HG02642 (cell line): Measurements from ENCODE around the gene RFX8.
"Not testable (repeated sequence)": the region's sequence is repeated elsewhere in the genome, so short reads cannot be mapped to it uniquely, and the experiment has no call there.

Experiments used
- ATAC-seq: cut with Tn5 transposase; IDR thresholded peaks from one replicate; pipeline ENCODE4 v1.9.1; 2021; ENCODE audit warnings: mild to moderate bottlenecking; ENCODE audit not compliant: unreplicated experiment, poor library complexity

The RFX8 gene

GRCh38 chr2:101360232-101360631 is 114.7 kb downstream of the RFX8 start:
- ATAC-seq = no peak

DNA sequence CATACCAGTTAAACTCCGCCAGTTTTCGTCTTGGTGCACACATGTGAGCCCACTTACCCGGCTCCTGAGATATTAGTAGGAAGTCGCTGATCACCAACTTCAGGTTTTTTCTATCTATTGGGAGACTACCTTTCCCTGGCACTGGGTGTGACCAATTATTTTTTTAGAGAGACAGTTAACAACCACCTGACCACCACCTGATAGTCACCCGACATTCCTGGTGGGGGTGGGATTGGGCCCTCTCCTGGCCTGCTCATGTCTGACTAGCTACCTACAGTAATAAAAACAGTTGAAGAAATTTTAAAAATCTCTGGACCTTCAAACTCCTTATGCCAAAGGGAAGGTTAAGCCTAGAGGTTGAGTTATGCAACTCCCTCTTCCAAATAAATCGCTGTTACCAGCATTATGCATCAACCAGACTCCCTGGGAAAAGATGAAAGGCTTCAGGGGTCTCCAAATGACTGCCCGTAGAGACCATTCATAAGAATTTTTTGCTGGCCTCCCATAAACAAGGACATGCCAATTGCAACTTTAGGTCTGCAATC is 115.4 kb downstream of the RFX8 start:
- no peak for ATAC-seq

- ATAC-seq = no peak
Observed at GRCh38 chr2:101357376-101357775, 117.5 kb downstream of the RFX8 start.

GRCh38 chr2:101356521-101356920 is 118.4 kb downstream of the RFX8 start:
- ATAC-seq = no peak

DNA sequence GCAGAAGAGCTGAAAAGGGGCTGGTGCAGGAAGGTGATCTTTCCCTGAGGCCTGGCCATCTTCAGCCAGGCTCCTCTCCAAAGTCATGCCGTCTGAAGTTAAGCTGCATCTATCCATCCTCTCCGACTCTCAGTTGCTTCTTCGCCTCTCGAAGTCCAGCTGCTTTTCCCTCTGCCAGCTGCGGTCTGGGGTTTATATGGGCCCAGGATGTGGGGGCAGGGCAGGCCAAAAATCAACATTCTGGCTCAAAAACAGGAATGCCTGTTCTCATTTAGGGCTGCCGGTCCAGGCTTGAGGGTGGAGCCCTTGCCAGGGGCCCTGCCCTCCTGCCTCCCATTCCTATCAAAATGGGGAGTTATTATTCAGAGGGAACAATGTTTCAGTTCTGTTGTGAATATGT is 118.9 kb downstream of the RFX8 start:
- ATAC-seq = no peak

- no peak for ATAC-seq
Observed at GRCh38 chr2:101355401-101356054, 119.4 kb downstream of the RFX8 start.

DNA sequence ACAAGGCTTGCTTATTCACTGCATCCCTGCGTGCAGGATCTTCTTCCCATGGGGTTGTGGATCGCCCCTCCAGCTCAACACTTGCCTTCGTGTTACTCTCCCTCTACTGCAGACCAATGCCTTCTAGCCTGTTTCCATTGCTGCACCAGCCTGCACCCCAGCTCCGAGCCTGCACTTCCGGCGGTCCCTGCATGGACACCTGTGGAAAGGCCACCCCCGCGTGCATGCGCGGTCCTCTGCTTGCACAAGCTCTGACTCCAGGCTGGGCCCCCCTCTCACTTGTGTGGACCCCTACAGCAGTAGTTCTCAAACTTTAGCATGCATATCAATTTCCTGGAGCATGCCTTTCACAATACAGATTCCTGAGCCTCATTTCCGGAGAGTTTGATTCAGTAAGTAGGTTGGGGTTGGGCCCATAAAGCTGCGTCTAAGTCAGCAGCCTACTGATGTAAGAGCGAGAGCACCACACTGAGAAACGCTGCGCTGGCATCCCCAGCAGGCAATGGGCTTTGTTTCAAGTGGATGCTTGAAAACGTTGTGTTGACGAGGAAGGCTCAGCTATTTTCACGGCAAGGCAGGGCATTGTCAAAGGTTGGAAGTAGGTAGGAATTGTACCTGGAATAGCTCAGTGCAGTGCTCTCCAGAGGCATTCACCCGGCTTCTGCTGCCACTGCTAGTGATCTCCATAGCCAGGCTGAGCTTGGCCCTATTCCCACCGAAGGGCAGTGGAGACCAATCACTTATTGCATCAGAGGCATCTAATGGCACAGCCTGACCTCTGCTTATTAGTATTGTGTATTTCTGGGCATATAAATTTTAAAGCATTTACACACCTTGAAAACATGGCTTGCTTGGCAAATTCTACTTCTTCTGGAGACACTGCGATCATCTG is 120.2 kb downstream of the RFX8 start:
- ATAC-seq = no peak

DNA sequence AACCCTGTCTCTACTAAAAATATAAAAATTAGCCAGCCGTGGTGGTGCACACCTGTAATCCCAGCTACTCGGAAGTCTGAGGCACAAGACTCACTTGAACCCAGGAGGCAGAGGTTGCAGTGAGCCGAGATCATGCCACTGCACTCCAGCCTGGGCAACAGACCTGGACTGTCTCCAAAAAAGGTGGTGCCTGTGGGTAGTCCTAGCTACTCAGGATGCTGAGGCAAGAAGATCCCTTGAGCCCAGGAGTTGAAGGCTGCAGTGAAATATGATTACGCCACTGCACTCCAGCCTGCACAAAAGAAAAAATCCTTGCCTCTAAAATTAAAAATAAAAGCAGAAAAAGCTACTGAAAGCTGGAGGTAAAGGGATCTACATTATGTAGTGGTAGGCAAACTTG is 122.3 kb downstream of the RFX8 start:
- ATAC-seq = not testable (repeated sequence)

- no peak for ATAC-seq
Observed at GRCh38 chr2:101351207-101351606, 123.7 kb downstream of the RFX8 start.

DNA sequence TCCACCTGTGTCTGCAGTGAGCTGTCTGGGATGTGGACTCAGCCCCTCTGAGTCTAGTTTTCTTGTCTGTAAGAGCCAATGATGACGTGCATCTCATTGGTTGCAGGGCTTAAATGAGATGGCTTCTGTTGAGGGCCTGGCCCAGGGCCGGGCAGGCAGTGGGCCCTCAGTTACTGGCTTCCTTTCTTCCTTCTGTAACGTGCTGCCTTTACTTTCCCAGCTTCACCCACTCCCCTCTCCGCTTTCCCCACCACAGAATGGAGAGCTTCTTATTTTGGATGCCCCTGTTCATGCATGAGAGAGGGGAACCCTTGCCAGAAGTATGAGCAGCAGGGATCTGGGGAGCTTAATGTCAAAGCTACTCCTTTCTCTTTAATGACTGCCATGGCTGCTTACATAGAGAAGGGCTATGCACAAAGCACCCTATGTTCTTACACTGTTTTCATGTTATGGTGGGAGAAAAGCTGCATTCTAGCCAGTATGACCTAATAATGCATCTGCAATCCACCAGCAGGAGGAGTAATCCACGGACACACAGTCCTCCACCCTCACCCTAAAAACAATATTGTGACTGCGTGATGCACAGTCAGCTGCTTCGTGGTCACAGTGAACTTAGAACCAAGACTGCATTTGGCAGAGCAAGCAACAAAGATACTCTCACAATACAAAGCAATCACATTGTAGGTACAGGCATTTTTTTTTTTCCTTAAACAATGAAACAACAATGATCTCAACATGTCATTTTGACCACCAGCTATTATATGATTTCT is 124.8 kb downstream of the RFX8 start:
- ATAC-seq = no peak

DNA sequence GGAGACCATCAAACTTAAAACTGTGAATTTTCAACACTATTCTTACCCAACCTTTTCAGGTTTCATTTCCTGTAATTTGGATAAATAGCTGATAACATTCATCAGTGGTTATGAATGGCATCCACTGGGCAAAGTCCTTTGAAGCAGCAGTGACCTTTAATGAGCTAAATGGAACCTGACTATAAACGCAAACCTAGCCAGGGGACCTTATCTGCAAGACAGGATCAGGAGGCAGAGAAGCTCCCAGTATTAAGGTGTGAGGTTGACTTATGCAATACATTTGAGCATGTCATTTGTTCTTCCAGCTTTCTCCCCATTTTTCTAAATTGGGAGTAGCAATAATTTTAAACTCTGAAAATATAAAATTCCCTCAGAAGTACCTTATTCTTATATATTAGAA is 126.0 kb downstream of the RFX8 start:
- ATAC-seq = no peak
